SHP77 treated with DMSO at 0.1 percent for 48 hours (cell line): Measurements from ENCODE around the gene SIAH2.
"Not testable (repeated sequence)": the region's sequence is repeated elsewhere in the genome, so short reads cannot be mapped to it uniquely, and the experiment has no call there.

Experiments
- DNase-seq: peaks from one replicate; lab custom pipeline; 2025; lab: John Stamatoyannopoulos, UW

Gene SIAH2

GRCh38 chr3:150763122-150763840 is at the start of gene SIAH2:
Gene SIAH2, minus strand, starts transcription at chr3:150763169. Its CDS starts 320 bp downstream, at chr3:150762849.
- DNase-seq, result peak; percentile 73

- no peak for DNase-seq
Observed at GRCh38 chr3:150811984-150812383, 49.0 kb upstream of the SIAH2 start.

- DNase-seq, result no peak
Observed at GRCh38 chr3:150810641-150811040, 47.7 kb upstream of the SIAH2 start.

GRCh38 chr3:150806185-150806835 is 43.3 kb upstream of the SIAH2 start:
- DNase-seq, result no peak

- no peak for DNase-seq
Observed at GRCh38 chr3:150805354-150805753, 42.4 kb upstream of the SIAH2 start.

GRCh38 chr3:150803440-150803985 is 40.5 kb upstream of the SIAH2 start:
- DNase-seq, result no peak

- no peak for DNase-seq
Observed at GRCh38 chr3:150800722-150801121, 37.8 kb upstream of the SIAH2 start.

- DNase-seq, result no peak
Observed at GRCh38 chr3:150798122-150798618, 35.2 kb upstream of the SIAH2 start.

- DNase-seq, result no peak
Observed at GRCh38 chr3:150797155-150797554, 34.2 kb upstream of the SIAH2 start.

GRCh38 chr3:150796527-150796926 is 33.6 kb upstream of the SIAH2 start:
- not testable (repeated sequence) for DNase-seq

- no peak for DNase-seq
Observed at GRCh38 chr3:150793641-150794040, 30.7 kb upstream of the SIAH2 start.

GRCh38 chr3:150790629-150791028 is 27.7 kb upstream of the SIAH2 start:
- DNase-seq, result no peak

GRCh38 chr3:150789451-150789850 is 26.5 kb upstream of the SIAH2 start:
- DNase-seq, result no peak

- DNase-seq, result no peak
Observed at GRCh38 chr3:150787741-150788370, 24.9 kb upstream of the SIAH2 start.

- no peak for DNase-seq
Observed at GRCh38 chr3:150786791-150787190, 23.8 kb upstream of the SIAH2 start.

GRCh38 chr3:150784747-150785125 is 21.8 kb upstream of the SIAH2 start:
- no peak for DNase-seq

- no peak for DNase-seq
Observed at GRCh38 chr3:150783920-150784746, 21.2 kb upstream of the SIAH2 start.

GRCh38 chr3:150783316-150783715 is 20.3 kb upstream of the SIAH2 start:
- DNase-seq, result no peak

- no peak for DNase-seq
Observed at GRCh38 chr3:150779402-150779858, 16.5 kb upstream of the SIAH2 start.

- DNase-seq, result no peak
Observed at GRCh38 chr3:150778793-150779401, 15.9 kb upstream of the SIAH2 start.

GRCh38 chr3:150775001-150775599 is 12.1 kb upstream of the SIAH2 start:
- no peak for DNase-seq
